Spleen (tissue), 7 donors: ENCODE measurements around the gene CRYBG1.

Experiments used
- POLR2AphosphoS5 ChIP-seq, 3 donors: sonication (generic); formaldehyde crosslinking; IDR thresholded peaks; one replicate each; pipeline ENCODE4 v1.5.1; 2017; ENCODE audit warnings: antibody characterized with exemption in 3 of 3
- TF ChIP-seq, protein P1 (sequence below), 11 experiments: fragments of 200-600 bp in 7 of 11; fragments of 450-650 bp in 4 of 11; sonication (generic) in 4 of 11; IDR thresholded peaks in 8 of 11; conservative IDR thresholded peaks in 3 of 11; 1 replicate in 7 of 11; 2 replicates in 4 of 11; pipeline versions ENCODE4 v1.4.0 to v1.8.0; 2016 to 2021; ENCODE audit warnings: antibody characterized with exemption in 11 of 11, inconsistent platforms in 4 of 11, mild to moderate bottlenecking in 1 of 11
- donor health status: DM: no; HTN: no; CAD: no; lungs with moderate emphysema.
- donor health status: DM: no; HTN: no; CAD: no.
- donor health status: DM: no; HTN: no; CAD: no.

DNA sequence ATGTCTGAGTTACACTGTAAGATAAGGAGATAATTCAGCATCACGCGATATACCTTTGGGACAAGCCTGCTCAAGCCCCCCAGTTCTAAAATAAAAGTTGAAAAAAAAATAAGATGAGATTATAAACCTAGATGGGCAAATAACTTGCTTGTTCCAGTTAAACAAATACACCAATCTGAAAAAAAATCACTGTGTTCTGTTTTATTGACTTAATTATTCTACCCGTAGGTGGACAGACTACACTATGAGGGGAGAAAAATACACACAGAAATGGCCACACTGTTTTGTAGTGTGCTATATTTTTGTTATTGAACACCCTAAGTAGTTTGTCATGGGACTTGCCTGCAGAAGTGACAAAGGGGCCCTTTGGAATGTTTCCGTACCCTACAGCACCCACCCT, 70.9 kb downstream of the CRYBG1 start:
- TF ChIP-seq, protein P1, sequence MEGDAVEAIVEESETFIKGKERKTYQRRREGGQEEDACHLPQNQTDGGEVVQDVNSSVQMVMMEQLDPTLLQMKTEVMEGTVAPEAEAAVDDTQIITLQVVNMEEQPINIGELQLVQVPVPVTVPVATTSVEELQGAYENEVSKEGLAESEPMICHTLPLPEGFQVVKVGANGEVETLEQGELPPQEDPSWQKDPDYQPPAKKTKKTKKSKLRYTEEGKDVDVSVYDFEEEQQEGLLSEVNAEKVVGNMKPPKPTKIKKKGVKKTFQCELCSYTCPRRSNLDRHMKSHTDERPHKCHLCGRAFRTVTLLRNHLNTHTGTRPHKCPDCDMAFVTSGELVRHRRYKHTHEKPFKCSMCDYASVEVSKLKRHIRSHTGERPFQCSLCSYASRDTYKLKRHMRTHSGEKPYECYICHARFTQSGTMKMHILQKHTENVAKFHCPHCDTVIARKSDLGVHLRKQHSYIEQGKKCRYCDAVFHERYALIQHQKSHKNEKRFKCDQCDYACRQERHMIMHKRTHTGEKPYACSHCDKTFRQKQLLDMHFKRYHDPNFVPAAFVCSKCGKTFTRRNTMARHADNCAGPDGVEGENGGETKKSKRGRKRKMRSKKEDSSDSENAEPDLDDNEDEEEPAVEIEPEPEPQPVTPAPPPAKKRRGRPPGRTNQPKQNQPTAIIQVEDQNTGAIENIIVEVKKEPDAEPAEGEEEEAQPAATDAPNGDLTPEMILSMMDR (IDR thresholded peaks at IDR 0.05 in 8 of 11, conservative IDR thresholded peaks at IDR 0.05 in 3 of 11): no peak
- no peak for TF ChIP-seq POLR2AphosphoS5 (IDR thresholded peaks at IDR 0.05)
